ENCODE results near the gene TASOR2.

TASOR2 gene

DNA sequence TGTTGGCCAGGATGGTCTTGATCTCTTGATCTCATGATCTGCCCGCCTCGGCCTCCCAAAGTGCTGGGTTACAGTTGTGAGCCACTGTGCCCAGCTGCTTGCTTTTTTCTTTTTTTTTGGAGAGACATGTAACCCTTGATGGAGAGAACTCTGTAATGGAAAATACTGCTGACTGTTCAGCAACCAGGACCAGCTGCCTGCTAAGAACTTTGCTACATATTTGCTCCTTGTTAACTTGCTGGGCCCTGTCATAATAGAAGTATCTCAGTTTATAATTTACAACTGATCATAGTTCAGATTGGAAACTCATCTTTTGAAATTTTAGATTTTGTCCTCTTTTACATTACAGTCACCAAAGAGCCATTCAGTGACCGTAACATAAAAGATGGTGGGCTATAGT, 34.9 kb downstream of the TASOR2 start:
- H3K27ac ChIP-seq (ENCODE audit: low read length) = no peak overlapping the region
- no peak for DNase-seq (ENCODE audit: low read depth, low spot score)
- no peaks in the 10 kb centered on the region for H3K27me3 ChIP-seq (ENCODE audit: control insufficient read depth, insufficient read depth, low read length)
- no CpG with 5 or more reads among the region's 3 CpGs for whole genome bisulfite sequencing (ENCODE audit: insufficient coverage, insufficient read length)
- no peaks in the 10 kb centered on the region for H3K4me1 ChIP-seq (ENCODE audit: control insufficient read depth, insufficient read depth, low read length)
- no peak overlapping the region for H3K4me3 ChIP-seq (ENCODE audit: low read length)
- no peaks in the 10 kb centered on the region for H3K36me3 ChIP-seq (ENCODE audit: control insufficient read depth, insufficient read depth, low read length)
- H3K9me3 ChIP-seq (ENCODE audit: control insufficient read depth, insufficient read depth, low read length) = no peaks in the 10 kb centered on the region

DNA sequence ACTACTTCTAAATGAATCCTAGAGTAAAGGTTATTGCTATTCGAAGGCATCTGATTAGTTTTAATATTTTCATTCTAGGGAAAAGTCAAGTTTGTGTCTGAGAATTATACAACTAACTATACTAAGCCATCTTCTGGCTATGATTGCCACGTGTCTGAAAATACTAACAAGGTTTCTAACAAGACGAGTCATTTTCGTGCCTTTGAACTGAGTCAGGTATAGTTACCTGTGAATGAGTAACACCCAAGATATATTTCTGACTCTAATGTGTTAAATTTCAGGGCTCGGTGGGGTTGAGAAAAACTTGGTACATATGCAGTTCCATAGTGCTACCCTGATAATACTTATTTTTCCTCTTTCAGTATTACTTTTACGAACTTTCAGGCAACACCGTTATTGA, 35.5 kb downstream of the TASOR2 start:
- no peaks in the 10 kb centered on the region for H3K9me3 ChIP-seq (ENCODE audit: control insufficient read depth, insufficient read depth, low read length)
- no peak overlapping the region for H3K4me3 ChIP-seq (ENCODE audit: low read length)
- no CpG with 5 or more reads among the region's 7 CpGs for WGBS (ENCODE audit: insufficient coverage, insufficient read length)
- DNase-seq (ENCODE audit: low read depth, low spot score) = no peak
- no peaks in the 10 kb centered on the region for H3K27me3 ChIP-seq (ENCODE audit: control insufficient read depth, insufficient read depth, low read length)
- no peak overlapping the region for H3K27ac ChIP-seq (ENCODE audit: low read length)
- H3K4me1 ChIP-seq (ENCODE audit: control insufficient read depth, insufficient read depth, low read length) = no peaks in the 10 kb centered on the region; the same call in 1 of the 2 replicates
- H3K36me3 ChIP-seq (ENCODE audit: control insufficient read depth, insufficient read depth, low read length) = no peaks in the 10 kb centered on the region

DNA sequence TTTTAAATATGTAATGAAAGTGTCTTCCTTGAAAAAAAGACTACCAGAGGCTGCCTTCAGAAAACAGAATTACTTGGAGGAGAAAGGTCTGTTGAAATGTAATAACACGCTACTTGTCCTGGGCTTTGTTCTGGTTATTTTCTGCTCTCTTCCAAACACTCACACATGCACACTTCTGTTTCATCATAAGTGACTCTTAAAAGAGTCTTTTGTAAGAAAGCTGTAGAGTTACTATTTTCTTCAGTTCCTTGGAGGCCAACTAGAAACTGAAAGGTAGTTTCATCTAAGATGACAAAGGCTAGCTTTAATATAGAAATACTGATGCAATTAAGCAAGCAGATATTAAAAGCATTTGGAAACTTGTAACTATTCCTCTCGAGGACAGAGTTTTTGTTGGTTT, 39.1 kb downstream of the TASOR2 start:
- H3K27ac ChIP-seq (ENCODE audit: low read length) = no peak overlapping the region
- no peaks in the 10 kb centered on the region; the same call in 1 of the 2 replicates for H3K4me1 ChIP-seq (ENCODE audit: control insufficient read depth, insufficient read depth, low read length)
- H3K9me3 ChIP-seq (ENCODE audit: control insufficient read depth, insufficient read depth, low read length) = no peaks in the 10 kb centered on the region
- H3K27me3 ChIP-seq (ENCODE audit: control insufficient read depth, insufficient read depth, low read length) = no peaks in the 10 kb centered on the region
- no CpG with 5 or more reads among the region's 2 CpGs for WGBS (ENCODE audit: insufficient coverage, insufficient read length)
- H3K36me3 ChIP-seq (ENCODE audit: control insufficient read depth, insufficient read depth, low read length) = no peaks in the 10 kb centered on the region
- no peak for DNase-seq (ENCODE audit: low read depth, low spot score)
- H3K4me3 ChIP-seq (ENCODE audit: low read length) = no peak overlapping the region

DNA sequence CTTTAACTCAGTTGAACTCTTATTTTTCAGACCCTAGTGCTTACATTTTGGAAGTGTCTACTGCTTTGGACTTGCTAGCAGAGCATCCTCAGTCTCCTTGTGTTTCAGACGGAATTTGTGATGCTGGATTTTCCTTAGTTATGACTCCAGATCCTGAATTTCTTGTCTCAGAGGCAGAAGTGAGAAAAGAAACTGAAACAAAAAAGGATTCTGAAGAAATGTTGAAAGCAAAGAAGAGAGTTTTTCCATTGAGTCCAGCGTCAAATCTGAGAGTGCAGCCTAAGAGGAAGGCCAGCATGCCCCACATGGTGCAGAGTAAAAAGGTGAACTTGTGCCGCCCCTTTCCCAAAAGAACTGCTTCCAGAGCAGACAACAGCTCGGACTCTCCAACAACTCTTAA, 46.1 kb downstream of the TASOR2 start:
- no peak overlapping the region for H3K4me3 ChIP-seq (ENCODE audit: low read length)
- H3K27me3 ChIP-seq (ENCODE audit: control insufficient read depth, insufficient read depth, low read length) = no peaks in the 10 kb centered on the region
- peaks cover 7% of the 10 kb centered on the region; the same call in 1 of the 2 replicates for H3K36me3 ChIP-seq (ENCODE audit: control insufficient read depth, insufficient read depth, low read length)
- no peak for DNase-seq (ENCODE audit: low read depth, low spot score)
- no peaks in the 10 kb centered on the region for H3K4me1 ChIP-seq (ENCODE audit: control insufficient read depth, insufficient read depth, low read length)
- no peaks in the 10 kb centered on the region for H3K9me3 ChIP-seq (ENCODE audit: control insufficient read depth, insufficient read depth, low read length)
- no CpG with 5 or more reads among the region's 4 CpGs for WGBS (ENCODE audit: insufficient coverage, insufficient read length)
- H3K27ac ChIP-seq (ENCODE audit: low read length) = no peak overlapping the region

GRCh38 chr10:5731559-5731958, 46.9 kb downstream of the TASOR2 start:
- H3K27me3 ChIP-seq (ENCODE audit: control insufficient read depth, insufficient read depth, low read length) = no peaks in the 10 kb centered on the region
- H3K27ac ChIP-seq (ENCODE audit: low read length) = no peak overlapping the region
- peaks cover 7% of the 10 kb centered on the region; the same call in 1 of the 2 replicates for H3K36me3 ChIP-seq (ENCODE audit: control insufficient read depth, insufficient read depth, low read length)
- no peak for DNase-seq (ENCODE audit: low read depth, low spot score)
- WGBS (ENCODE audit: insufficient coverage, insufficient read length) = no CpG with 5 or more reads among the region's 3 CpGs
- H3K4me1 ChIP-seq (ENCODE audit: control insufficient read depth, insufficient read depth, low read length) = no peaks in the 10 kb centered on the region
- H3K4me3 ChIP-seq (ENCODE audit: low read length) = no peak overlapping the region
- no peaks in the 10 kb centered on the region for H3K9me3 ChIP-seq (ENCODE audit: control insufficient read depth, insufficient read depth, low read length)

DNA sequence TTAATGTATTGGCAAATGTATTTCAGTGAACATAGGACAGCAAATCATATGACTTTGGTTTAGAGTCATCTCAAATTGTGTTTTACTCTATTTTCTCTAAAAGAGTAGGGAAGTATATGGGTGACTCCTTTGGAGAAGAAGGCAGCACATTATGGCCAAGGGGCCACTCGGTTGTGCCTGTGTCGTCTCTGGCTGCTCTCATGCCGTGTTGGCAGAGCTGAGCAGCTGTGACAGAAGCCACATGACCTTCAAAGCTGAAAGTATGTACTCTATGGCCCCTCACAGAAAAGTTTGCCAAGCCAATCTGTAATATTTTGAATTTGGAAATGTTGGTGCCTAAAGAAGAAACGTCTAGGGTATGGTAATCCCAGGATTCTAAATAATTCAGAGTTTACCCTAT, 47.5 kb downstream of the TASOR2 start:
- Histone ChIP-seq H3K27ac (ENCODE audit: low read length) (no peak overlapping the region), H3K4me3 (ENCODE audit: low read length) (no peak overlapping the region), H3K4me1 (ENCODE audit: control insufficient read depth, insufficient read depth, low read length) (no peaks in the 10 kb centered on the region), H3K36me3 (ENCODE audit: control insufficient read depth, insufficient read depth, low read length) (peaks cover 7% of the 10 kb centered on the region; the same call in 1 of the 2 replicates), H3K27me3 (ENCODE audit: control insufficient read depth, insufficient read depth, low read length) (no peaks in the 10 kb centered on the region), H3K9me3 (ENCODE audit: control insufficient read depth, insufficient read depth, low read length) (no peaks in the 10 kb centered on the region)
- DNase-seq (ENCODE audit: low read depth, low spot score) = no peak
- WGBS (ENCODE audit: insufficient coverage, insufficient read length) = no CpG with 5 or more reads among the region's 4 CpGs

Data from iPS DF 6.9 (cell line).